HL-60 (cell line): ENCODE results near the gene ADAM19.

Experiments used
- CTCF ChIP-seq: IDR thresholded peaks from one replicate; pipeline ENCODE4 v1.5.1; 2011; ENCODE audit warnings: low read length, control low read depth, inconsistent platforms; ENCODE audit not compliant: insufficient read depth
- GABPA ChIP-seq: IDR thresholded peaks from 2 replicates; pipeline ENCODE4 v1.6.1; 2012; ENCODE audit warnings: low read depth
- POLR2AphosphoS5 ChIP-seq: IDR thresholded peaks from 2 replicates; pipeline ENCODE4 v1.6.1; 2012; ENCODE audit warnings: low read depth
- TF ChIP-seq, protein P1 (sequence below): IDR thresholded peaks from 2 replicates; pipeline ENCODE4 v1.6.1; 2012; ENCODE audit warnings: low read depth; ENCODE audit not compliant: insufficient replicate concordance

- TF ChIP-seq CTCF (no peak), POLR2AphosphoS5 (no peak), GABPA (no peak)
- TF ChIP-seq, protein P1, sequence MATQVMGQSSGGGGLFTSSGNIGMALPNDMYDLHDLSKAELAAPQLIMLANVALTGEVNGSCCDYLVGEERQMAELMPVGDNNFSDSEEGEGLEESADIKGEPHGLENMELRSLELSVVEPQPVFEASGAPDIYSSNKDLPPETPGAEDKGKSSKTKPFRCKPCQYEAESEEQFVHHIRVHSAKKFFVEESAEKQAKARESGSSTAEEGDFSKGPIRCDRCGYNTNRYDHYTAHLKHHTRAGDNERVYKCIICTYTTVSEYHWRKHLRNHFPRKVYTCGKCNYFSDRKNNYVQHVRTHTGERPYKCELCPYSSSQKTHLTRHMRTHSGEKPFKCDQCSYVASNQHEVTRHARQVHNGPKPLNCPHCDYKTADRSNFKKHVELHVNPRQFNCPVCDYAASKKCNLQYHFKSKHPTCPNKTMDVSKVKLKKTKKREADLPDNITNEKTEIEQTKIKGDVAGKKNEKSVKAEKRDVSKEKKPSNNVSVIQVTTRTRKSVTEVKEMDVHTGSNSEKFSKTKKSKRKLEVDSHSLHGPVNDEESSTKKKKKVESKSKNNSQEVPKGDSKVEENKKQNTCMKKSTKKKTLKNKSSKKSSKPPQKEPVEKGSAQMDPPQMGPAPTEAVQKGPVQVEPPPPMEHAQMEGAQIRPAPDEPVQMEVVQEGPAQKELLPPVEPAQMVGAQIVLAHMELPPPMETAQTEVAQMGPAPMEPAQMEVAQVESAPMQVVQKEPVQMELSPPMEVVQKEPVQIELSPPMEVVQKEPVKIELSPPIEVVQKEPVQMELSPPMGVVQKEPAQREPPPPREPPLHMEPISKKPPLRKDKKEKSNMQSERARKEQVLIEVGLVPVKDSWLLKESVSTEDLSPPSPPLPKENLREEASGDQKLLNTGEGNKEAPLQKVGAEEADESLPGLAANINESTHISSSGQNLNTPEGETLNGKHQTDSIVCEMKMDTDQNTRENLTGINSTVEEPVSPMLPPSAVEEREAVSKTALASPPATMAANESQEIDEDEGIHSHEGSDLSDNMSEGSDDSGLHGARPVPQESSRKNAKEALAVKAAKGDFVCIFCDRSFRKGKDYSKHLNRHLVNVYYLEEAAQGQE, result no peak
These were observed 59.6 kb downstream of the ADAM19 start for GRCh38 chr5:157516006-157516405.
